SK-N-MC (cell line): Measurements from ENCODE around the gene WNT6.

Experiments
- EZH2 ChIP-seq: fragments of 200-600 bp; sonication (generic); IDR thresholded peaks from one replicate; pipeline ENCODE4 v1.6.1; 2017; ENCODE audit warnings: antibody characterized with exemption
- POLR2AphosphoS5 ChIP-seq: IDR thresholded peaks from 2 replicates; pipeline ENCODE4 v1.6.1; 2012; ENCODE audit warnings: mild to moderate bottlenecking, low read depth, low read length, borderline replicate concordance

DNA sequence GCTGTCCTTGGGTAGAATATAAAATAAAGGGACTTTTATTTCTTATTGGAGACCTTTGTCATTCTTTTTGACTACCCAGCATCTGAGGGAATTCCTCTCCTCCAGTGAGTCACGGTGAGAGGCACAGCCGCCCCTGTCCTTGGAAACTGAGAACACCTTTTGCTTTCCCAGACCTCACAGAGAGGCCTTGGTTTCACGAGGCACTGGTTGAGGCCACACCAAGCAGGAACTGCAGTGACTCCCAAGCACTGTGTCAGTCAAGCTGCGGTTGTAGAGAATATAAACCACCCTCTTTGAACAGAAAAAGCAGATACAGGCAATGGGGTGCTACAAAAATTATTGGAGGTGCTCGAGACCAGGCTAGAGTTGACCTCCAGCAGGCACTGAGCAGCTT lies 44.4 kb upstream of the WNT6 start:
- TF ChIP-seq POLR2AphosphoS5 (no peak), EZH2 (no peak)
